Thyroid gland (tissue), 4 donors: ENCODE data around the gene GARNL3.

ENCODE experiments used
- POLR2A ChIP-seq, 2 donors: fragments of 450-650 bp; IDR thresholded peaks; one replicate each; pipeline ENCODE4 v1.6.1; 2017; ENCODE audit warnings: antibody characterized with exemption in 2 of 2, mild to moderate bottlenecking in 2 of 2, moderate library complexity in 1 of 2
- TF ChIP-seq, protein P1 (sequence below), 6 experiments: fragments of 200-600 bp in 3 of 6; fragments of 450-650 bp in 3 of 6; sonication (generic) in 3 of 6; IDR thresholded peaks; one replicate each; pipeline ENCODE4 v1.5.1; 2016 to 2019; ENCODE audit warnings: antibody characterized with exemption in 6 of 6, mild to moderate bottlenecking in 2 of 6, inconsistent platforms in 1 of 6, moderate library complexity in 1 of 6

DNA sequence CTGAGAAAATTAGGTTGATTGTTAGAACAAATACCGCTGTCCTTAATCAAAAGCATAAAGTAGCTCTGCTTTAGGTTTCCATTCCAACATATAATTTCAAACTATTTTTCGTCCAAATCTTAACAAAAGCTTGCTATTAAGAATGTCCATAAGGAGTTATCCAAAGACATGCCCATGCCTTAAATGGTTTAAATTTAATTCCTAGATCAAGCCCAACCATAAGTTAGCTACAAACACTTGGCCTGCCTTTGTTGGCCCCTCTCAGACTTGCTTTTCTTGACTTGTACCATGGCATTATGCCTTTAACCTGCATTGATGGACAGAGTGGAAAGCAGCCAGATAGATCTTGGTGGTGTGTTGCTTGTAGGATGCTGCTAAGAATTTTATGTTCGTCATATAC is 8.8 kb downstream of the GARNL3 start:
- TF ChIP-seq, protein P1, sequence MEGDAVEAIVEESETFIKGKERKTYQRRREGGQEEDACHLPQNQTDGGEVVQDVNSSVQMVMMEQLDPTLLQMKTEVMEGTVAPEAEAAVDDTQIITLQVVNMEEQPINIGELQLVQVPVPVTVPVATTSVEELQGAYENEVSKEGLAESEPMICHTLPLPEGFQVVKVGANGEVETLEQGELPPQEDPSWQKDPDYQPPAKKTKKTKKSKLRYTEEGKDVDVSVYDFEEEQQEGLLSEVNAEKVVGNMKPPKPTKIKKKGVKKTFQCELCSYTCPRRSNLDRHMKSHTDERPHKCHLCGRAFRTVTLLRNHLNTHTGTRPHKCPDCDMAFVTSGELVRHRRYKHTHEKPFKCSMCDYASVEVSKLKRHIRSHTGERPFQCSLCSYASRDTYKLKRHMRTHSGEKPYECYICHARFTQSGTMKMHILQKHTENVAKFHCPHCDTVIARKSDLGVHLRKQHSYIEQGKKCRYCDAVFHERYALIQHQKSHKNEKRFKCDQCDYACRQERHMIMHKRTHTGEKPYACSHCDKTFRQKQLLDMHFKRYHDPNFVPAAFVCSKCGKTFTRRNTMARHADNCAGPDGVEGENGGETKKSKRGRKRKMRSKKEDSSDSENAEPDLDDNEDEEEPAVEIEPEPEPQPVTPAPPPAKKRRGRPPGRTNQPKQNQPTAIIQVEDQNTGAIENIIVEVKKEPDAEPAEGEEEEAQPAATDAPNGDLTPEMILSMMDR (IDR thresholded peaks at IDR 0.05), result no peak
- no peak for TF ChIP-seq POLR2A (IDR thresholded peaks at IDR 0.05)
